Activated CD8-positive, alpha-beta memory T cell treated with anti-CD3 and anti-CD28 coated beads for 1 hour (primary cell): ENCODE results near the gene CRTAC1.

Source experiments
- DNase-seq, 2 donors: peaks; one replicate each; pipeline ENCODE4 v3.0.0-alpha.2; 2020; ENCODE audit warnings: low read depth in 1 of 2; ENCODE audit errors: extremely low read depth in 1 of 2

The CRTAC1 gene

DNA sequence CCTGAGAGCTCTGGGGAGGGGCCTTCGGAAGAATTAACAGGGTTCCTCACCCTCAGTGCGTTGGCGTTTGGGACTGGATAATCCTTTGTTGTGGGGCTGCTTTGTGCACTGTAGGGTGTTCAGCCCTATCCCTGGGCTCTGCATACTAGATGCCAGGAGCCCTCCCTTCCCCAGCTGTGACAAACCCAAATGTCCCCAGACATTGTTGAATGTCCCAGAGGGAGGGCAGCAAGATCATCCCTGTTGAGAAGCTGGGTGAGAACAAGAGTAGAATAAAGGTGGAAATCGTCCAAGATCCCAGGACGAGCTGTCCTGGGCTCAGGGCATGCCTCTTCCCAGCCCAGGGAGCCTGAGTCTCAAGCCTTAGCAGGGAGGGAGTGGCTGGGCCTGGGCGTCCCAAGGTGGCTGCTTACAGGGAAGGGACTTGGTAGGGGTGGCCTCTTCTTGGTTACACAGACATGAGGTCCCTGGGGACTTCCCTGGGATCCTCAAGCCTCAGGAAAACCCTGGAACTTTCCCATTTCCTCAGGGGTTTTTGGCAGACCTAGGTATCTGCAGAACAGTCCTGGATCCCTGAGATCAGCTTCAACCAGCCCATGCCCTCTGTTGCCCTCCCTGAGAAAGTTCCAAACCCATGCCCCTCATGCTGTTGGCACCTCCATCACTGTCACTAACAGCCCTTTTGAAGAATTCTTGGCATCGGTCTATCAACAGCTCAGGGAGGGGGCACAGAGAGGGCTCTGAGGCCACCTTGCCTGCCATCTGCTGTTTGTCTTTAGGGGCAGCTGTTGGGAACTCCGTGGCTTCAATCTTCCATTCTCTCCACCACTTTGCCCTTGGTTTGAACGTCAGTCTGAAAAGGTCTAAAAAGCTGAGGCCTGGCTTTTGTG is 127.0 kb downstream of the CRTAC1 start:
- DNase-seq: no peak

DNA sequence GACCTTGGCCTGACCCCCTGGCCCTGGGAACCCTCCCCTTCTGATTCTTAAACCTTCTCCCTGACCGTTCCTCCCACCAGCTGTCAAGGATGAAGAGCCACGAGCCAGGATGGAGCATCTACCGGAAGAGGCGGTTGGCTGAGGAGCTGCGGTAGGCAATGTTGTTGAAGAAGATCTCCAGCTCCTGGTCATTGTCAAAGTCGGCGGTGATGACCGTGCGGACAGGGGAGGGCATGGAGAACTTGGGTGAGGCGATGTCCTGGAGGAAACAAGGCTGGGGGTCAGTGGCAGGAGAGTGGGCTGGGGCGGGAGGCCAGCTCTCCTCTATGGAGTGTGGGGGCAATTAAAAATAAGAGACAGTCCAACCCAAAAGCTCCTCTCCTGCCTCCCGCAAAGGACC is 129.0 kb downstream of the CRTAC1 start:
- DNase-seq: no peak

GRCh38 chr10:97898429-97898828 is 132.0 kb downstream of the CRTAC1 start:
- no peak for DNase-seq

DNA sequence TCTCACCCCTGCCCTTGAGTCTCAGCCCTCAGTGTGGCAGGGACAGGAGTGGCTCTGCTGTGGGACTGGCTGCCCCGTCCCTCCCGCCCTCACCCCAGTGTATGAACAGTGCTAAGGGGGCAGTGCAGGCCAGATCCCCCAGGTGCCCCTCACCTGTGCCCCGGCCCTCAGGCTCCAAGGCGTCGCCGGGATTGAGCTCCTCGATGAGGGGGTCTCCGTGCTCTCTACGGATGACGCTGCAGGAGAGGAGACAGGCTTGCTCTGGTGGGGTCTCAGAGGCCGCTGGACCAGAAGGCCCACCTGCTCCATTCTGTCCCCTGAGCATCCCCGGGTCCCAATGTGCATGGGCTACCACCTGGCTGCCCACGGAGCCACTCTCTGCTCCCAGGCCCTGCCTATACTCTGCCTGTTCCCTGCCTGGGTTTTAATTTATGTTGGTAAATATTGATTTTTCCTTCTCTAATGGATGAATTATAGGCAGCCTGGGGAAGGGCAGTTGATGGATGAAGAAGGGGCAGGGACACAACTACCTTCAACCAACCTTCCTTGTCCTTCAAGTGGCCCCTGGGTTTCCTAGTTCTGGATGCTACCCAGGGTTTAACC is 133.6 kb downstream of the CRTAC1 start:
- no peak for DNase-seq

DNA sequence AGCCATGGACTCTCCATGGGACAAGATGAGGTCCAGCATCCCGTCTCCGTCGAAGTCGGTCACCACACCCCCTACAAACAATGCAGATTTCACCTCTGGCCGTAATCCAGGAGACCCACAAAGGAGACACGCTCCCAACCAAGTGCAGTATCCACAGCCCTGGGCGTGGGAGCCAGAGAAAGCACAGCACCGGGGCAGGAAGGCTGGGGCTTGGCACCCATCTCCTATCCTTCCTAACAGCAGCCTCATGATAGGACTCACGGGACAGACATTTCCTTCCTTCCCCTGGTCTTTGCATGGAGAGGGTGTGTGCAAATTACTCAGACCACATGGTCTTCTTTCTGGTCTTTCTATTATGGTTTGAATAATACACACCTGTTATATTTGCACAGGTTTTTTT is 134.5 kb downstream of the CRTAC1 start:
- DNase-seq: no peak

GRCh38 chr10:97895084-97895483 is 135.3 kb downstream of the CRTAC1 start:
- DNase-seq: no peak

GRCh38 chr10:97894092-97894491 is 136.3 kb downstream of the CRTAC1 start:
- no peak for DNase-seq

GRCh38 chr10:97892939-97893338 is 137.5 kb downstream of the CRTAC1 start:
- DNase-seq: no peak

DNA sequence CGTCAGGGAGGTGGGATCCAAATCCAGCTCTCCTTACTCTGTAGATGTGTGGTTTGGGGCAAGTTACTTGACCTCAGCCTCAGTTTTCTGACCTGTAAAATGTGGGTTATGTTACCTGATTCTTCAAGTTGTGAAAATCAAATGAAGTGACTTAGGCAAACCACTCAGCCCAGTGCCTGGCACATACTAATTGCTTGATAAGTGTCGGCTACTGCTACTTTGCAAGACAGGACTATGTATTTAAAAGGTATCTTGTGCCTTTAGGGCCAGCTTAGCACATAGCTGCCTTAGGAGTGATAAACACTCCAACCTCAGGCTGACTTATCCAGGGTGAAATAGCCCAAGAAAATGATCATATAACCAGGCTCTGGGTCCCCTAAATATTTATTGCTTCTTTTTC is 137.9 kb downstream of the CRTAC1 start:
- DNase-seq: no peak

DNA sequence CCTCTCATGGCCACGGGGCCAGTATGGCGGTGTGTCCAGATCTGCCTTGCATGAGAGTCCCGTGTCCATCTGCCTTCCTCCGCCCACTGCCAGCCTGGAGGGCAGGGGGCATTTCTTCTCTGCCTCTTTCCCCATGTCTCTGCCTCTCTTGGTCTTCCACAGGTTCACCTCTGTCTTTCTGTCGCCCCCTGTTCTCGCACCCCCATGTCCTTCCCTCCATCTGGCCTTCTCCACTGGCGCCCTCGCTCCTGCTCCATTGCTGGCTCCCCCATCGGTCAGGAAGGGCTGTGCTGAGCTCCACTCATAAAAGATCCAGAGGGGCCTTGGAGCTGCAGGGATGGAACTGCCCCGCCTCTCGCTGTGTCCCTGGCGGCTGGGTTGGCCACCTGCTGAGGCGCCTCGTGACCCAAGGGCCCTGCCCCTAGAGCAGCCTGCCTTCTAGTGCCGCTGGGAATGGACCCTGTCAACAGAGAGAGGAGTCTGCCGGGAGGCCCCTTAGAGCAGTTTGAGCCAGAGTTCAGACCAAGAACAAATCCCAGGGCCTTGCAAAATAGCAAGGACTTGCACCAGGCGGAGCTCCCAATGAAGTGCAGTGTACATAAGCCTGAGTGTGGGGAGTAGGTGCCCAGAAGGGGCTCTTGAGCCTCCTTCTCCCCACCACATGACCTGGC is 138.8 kb downstream of the CRTAC1 start:
- no peak for DNase-seq

DNA sequence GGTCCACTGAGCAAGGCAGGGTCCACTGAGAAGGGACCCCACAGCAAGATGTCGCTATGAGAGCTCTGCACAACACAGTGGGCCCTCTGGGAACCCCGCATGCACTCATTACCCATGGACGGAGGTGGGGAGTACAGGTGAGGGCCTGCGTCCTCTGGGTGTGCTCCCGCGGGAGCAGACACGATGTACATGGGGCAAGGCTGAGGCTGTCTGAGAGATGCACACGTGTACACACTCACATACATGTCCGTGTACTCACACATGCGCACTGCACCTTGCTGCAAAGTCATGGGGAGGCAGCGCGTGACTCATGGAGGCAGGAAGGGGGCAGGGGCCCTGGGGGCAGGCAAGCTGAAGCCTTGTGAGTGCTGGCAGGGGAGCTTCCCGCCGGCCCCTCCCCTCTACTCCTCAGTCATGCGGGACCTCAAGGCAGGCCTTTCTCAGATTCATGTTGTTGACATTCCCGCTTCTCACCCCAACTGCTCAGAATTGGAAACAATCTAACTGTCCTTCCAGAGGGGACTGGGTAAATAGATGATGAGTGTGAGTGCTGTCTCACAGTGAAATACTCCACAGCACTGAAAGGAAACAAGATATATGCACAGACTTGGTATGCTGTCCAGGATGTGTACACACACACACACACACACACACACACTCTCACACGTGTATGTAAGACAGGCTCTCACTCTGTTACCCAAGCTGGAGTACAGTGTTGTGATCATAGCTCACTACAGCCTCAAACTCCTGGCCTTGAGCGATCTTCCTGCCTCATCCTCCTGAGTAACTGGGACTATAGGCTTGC is 140.8 kb downstream of the CRTAC1 start:
- DNase-seq: no peak

DNA sequence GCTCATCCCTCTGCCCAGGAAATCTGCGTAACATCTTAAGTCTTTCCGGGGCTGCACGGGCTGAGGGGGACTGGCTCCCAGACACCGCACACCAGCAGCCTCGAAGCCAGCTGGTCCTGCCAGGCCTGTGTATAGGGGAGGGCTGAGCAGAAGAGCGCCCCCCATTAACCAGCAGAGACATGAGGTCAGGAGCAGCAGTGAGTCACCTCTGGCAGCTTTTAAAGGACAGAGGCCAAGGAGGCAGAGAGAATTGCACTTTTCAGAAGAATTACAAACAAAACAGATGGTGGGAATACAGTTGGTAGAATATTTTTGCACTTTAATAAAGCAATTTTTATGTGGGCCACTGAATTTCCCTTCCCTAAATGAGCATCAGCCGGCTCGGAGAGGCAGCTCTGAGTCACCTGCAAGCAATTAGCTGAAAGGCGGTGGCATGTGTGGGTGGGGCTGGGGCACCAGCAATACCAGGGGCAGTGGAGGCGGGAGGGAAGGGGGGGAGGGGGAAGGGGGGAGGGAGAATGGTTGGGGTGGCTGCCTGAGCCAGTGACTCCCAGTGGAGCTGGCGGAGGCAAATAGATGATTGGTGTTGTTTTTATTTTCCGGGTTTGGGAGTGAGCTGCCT is 141.7 kb downstream of the CRTAC1 start:
- DNase-seq: no peak

DNA sequence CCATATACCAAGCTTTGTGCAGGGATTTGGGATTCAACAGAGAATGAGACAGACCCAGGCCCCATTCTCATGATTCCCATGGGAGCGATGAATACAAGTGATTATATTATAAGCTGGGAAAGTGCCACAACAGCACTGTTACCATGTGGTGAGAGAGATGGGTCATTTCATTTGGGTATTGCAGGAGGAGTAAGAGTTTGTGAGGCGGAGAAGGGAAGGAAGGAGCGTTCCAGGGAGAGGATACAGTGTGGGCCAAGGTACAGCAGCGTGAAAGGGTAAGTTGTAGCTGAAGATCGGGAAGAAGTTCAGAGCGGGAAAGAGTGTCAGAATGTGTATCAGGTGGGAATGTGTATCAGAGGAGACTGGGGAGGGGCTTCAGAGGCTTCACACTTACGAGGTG is 142.3 kb downstream of the CRTAC1 start:
- DNase-seq: no peak

- DNase-seq: no peak
Measured at GRCh38 chr10:97887399-97887798, 143.0 kb downstream of the CRTAC1 start.

GRCh38 chr10:97886286-97886685 is 144.1 kb downstream of the CRTAC1 start:
- no peak for DNase-seq

GRCh38 chr10:97883092-97883485 is 147.3 kb downstream of the CRTAC1 start:
- no peak for DNase-seq

GRCh38 chr10:97882142-97883091 is 148.0 kb downstream of the CRTAC1 start:
- DNase-seq: no peak

DNA sequence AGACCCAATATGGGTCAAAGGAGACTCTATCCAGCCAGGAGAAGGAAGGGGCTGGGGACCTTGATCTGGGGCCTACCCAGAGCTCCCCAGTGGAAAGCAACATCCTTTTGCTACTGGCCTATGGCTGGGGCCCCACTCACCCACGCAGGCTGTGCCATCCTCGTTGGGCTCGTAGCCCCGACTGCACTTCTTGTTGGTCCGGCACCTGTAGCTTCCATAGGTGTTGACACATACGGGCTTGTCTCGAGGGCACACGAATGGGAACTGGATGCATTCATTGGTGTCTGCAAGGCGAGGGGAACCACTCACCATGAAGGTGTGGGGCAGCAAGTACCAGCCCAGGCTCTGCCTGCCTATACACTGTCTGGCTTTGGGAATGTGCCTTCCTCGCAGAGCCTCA is 150.3 kb downstream of the CRTAC1 start:
- DNase-seq: no peak

GRCh38 chr10:97879241-97879640 is 151.2 kb downstream of the CRTAC1 start:
- no peak for DNase-seq

DNA sequence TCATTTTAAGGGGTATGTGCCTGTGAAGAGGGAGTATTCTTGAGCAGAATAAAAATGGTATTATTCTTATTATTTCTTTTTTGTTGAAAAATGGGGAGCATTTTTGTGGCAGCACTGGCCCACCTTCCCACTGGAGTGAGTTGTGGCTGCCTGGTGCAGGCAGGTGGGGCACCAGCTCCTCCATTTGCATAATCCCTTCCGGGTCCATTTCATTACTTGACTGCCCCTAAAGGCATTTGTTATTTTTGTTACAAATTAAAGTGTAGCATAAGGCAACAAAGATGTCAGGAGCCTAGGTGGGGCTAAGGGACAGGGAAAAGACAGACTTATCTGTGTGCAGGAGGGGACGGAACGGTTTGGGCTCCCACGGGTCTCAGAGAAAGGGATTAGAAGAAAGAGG is 154.0 kb downstream of the CRTAC1 start:
- no peak for DNase-seq
